Panc1 (cell line): ENCODE measurements around the gene SFXN3.

ENCODE experiments used
- POLR2AphosphoS5 ChIP-seq: IDR thresholded peaks from 2 replicates; pipeline ENCODE4 v1.6.1; 2012; ENCODE audit warnings: mild to moderate bottlenecking, low read depth, low read length, moderate library complexity
- TF ChIP-seq, protein P1 (sequence below): fragments of 450-650 bp; IDR thresholded peaks from 2 replicates; pipeline ENCODE4 v1.5.1; 2017; ENCODE audit warnings: mild to moderate bottlenecking
- TF ChIP-seq, protein P2 (sequence below), 2 experiments: IDR thresholded peaks; 2 replicates each; pipeline ENCODE4 v1.6.1; 2011 to 2012; ENCODE audit warnings: low read depth in 2 of 2, control low read depth in 1 of 2, low read length in 1 of 2, mild to moderate bottlenecking in 1 of 2, moderate library complexity in 1 of 2; ENCODE audit not compliant: insufficient read depth in 1 of 2

DNA sequence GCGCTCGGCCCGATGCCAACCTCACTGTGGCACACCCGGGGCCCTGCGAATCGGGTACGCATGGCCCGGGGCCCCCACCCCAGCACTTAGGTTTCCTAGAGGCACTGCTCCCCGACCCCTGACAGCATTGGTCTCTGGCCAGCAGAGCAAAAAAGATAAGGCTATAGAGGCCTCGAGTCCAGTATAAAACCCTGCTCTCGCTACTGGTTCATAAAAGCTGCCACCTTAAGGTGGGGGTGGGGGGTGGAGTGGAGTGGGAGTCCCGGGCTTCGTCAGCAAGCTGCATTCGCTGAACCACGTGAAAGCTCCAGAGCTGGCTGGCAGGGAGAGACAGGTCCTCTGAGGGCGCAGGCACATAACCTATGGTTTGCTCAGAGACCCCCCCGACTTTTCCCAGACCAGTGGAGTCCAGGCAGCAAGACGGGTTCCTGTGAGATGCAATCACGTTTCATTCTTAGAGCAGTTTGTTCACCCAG lies 32.1 kb downstream of the SFXN3 start:
- TF ChIP-seq, protein P1, sequence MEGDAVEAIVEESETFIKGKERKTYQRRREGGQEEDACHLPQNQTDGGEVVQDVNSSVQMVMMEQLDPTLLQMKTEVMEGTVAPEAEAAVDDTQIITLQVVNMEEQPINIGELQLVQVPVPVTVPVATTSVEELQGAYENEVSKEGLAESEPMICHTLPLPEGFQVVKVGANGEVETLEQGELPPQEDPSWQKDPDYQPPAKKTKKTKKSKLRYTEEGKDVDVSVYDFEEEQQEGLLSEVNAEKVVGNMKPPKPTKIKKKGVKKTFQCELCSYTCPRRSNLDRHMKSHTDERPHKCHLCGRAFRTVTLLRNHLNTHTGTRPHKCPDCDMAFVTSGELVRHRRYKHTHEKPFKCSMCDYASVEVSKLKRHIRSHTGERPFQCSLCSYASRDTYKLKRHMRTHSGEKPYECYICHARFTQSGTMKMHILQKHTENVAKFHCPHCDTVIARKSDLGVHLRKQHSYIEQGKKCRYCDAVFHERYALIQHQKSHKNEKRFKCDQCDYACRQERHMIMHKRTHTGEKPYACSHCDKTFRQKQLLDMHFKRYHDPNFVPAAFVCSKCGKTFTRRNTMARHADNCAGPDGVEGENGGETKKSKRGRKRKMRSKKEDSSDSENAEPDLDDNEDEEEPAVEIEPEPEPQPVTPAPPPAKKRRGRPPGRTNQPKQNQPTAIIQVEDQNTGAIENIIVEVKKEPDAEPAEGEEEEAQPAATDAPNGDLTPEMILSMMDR = no peak
- TF ChIP-seq POLR2AphosphoS5 = no peak
- TF ChIP-seq, protein P2, sequence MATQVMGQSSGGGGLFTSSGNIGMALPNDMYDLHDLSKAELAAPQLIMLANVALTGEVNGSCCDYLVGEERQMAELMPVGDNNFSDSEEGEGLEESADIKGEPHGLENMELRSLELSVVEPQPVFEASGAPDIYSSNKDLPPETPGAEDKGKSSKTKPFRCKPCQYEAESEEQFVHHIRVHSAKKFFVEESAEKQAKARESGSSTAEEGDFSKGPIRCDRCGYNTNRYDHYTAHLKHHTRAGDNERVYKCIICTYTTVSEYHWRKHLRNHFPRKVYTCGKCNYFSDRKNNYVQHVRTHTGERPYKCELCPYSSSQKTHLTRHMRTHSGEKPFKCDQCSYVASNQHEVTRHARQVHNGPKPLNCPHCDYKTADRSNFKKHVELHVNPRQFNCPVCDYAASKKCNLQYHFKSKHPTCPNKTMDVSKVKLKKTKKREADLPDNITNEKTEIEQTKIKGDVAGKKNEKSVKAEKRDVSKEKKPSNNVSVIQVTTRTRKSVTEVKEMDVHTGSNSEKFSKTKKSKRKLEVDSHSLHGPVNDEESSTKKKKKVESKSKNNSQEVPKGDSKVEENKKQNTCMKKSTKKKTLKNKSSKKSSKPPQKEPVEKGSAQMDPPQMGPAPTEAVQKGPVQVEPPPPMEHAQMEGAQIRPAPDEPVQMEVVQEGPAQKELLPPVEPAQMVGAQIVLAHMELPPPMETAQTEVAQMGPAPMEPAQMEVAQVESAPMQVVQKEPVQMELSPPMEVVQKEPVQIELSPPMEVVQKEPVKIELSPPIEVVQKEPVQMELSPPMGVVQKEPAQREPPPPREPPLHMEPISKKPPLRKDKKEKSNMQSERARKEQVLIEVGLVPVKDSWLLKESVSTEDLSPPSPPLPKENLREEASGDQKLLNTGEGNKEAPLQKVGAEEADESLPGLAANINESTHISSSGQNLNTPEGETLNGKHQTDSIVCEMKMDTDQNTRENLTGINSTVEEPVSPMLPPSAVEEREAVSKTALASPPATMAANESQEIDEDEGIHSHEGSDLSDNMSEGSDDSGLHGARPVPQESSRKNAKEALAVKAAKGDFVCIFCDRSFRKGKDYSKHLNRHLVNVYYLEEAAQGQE (IDR thresholded peaks at IDR 0.05; ENCODE audit: insufficient read depth in 1 of 2, low read depth in 2 of 2, low read length in 1 of 2) = no peak
